NCI-H460 (cell line): ENCODE results near the gene IGFALS. TPM values are rescaled to one million over a fixed set of nuclear protein-coding genes. Genes with fewer than 3 reads are reported as not detected.

Source experiments
- DNase-seq: peaks from one replicate; pipeline ENCODE4 v3.0.0-alpha.2; 2016; ENCODE audit warnings: low read depth; ENCODE audit errors: extremely low read depth
- total RNA-seq: library from RNA; depleted of rRNA; stranded (reverse); fragments of >200 nt; shearing (Covaris generic); gene quantifications from 2 replicates; pipeline ENCODE4 v1.2.3, GENCODE V29; 2014; rRNA removed

The IGFALS gene
- total RNA-seq, 1 experiment from 2014 or later: not detected

GRCh38 chr16:1747934-1748333 lies 45.6 kb downstream of the IGFALS start:
- no peak for DNase-seq

DNA sequence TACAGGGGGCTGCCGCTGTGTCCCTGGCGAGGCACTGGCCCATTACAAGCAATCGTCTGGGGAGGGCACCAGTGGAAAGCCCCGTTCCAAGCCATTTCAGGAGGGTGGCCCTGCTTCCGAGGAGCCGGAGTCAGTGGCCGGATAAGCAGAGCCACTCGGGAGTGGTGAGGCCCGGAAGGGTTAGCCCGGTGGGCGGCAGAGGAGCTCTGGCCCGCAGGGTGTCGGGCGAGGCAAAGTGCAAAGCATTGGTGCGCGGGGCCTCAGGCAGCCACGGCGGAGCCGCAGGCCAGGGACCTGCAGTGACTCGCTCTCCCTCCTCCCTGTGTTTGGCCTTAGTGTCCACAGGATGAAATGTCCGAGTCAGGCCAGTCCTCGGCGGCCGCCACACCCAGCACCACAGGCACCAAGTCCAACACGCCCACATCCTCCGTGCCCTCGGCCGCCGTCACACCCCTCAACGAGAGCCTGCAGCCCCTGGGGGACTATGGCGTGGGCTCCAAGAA lies 46.8 kb downstream of the IGFALS start:
- no peak for DNase-seq

DNA sequence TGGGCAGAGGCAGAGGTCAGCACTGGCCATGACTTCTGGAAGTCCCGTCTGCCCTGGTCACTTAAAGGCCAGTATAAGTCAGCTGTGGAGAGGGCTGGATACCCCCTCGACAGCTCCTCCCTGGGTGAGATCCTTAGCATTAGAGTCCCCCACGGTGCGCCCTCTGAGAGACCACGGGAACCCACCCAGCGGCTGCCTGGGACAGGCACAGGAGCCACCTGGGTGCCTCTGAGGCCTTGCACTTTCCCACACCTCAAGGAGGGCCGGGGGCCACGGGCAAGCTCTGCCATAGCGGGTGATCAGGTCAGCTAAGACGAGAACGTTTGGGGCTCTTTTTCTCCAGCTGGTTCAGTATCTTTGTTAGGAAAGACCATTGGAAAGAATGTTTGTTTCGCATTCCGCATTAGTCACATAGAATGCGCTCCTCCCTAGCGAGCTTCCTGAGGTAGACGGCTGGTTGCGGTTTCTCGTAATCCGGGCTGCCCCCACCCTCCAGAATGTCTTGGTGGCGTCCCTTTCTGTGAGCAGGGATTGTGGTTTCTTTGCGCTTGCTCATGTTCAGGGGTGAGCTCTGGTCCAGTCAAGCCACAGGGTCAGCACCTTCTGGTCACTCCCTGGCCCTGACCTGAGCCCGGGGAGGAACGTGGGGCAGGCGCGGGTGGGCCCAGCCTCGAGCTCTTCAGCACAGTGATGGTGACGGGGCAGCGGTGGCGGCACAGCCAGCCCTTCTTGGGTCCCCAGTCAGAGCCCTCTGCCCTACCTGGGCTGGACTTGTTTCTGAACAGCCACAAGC lies 47.4 kb downstream of the IGFALS start:
- no peak for DNase-seq

DNA sequence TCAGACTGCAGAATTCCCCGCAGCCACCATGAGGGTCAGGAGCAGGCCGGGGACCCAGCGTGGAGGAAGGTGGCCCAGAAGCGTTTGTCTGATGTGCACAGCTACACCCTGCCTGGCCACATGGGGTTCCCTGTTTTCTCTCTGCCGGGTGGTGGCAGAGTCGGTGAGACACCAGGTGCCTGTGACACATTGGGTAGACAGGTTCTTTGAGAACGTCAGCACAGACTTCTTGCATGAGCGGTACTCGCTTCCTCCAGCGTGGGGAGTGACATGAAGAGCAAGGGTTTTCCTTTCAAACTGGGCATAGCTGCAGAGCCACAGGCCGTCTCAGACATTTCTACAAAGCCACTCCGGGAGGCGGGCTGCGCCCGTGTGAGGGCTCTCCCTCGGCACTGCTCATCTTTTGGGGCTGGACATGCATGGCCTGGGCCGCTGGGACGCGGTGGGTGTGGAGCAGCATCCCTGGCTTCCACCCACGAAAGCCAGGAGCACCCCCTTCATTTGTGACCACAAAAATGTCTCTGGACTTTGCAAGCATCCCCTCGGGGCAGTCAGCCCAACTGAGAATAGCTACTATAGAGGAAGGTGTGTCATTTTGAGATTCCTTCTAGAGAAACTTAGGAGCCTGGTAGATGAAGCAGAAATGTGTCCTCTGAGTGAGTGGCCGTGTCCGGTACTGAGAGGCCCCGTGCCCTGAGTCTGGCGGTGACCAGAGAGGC lies 48.2 kb downstream of the IGFALS start:
- no peak for DNase-seq

DNA sequence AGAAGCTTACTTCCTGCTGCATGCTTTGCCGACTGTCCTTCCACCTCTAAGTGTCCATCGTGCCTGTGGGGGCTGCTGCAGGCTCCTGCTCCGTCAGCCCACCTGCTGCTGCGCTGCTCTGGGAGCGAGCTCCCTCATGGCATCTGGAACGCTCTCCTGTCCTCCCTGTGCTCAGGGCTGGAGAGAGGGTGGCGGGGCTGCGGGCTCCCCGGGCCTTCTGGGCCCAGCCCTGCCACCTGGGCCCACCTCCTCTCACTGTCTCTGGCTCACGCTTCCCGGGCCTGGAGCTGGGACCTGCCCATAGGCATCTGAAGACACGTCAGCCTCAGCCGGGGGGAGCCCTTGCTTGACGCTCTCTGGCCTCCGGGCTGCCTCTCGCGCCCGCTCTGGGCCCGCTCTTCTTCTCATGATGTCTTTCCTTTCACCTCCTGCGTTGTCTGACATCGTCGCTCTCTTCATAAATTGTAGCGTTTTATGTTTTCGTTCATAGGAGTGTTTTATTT lies 49.1 kb downstream of the IGFALS start:
- no peak for DNase-seq

DNA sequence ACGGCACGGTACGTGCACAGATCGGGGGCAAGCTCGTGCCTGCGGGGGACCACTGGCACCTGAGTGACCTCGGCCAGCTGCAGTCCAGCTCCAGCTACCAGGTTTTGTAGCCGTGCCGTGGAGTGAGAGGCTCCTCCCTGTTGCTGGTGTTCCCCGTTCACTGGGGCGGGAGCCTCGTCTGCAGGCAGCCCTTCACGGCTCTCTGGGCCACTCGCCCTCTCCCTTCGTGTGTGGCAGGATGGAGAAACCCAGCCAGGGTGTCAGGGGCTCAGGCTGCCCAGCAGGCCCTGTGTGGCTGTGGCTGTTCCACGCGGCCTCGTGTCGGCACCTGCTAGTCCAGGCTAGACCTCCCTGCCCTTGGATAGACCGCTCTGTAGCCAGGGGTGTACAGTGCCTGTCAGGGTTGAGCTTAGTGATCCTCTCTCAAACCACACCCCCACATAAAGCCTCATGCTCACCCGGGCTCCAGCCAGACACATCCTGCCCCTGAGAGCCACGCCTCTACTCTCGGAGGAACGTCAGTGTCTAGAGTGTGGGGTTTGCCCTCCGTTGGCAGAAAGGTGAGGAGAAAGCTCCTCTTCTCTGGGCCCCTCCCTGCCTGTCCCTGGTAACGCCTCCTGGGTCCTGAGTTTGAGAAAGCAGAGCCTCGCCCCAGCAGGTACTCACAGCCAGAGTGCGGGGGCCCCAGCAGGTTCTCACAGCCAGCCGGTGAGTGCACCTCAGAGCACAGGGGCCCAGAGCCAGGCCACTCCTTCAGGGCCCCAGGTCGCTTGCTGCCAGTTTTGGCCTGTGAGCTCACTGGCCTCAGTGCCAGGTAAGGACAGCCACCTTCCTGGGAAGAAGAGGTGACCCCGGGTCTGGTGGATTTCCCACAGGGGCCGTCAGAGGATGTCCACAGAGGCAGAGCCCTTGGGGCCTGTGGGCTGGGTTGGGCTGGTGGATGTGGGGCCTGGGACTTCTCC lies 49.8 kb downstream of the IGFALS start:
- DNase-seq: no peak

- no peak for DNase-seq
Observed at GRCh38 chr16:1741553-1742165, 51.8 kb downstream of the IGFALS start.

- DNase-seq: no peak
Observed at GRCh38 chr16:1740781-1741490, 52.6 kb downstream of the IGFALS start.

Other genes starting within 250 kb of the IGFALS start
- gene IFT140, start 181.6 kb downstream of the IGFALS start, total RNA-seq: 8.5 and 14.4 TPM in 2 replicates
- 8.3 and 9.1 TPM in 2 replicates for gene CRAMP1, start 181.3 kb downstream of the IGFALS start, total RNA-seq
- gene JPT2, start 115.4 kb downstream of the IGFALS start, total RNA-seq: 41.6 and 44.8 TPM in 2 replicates
- 18.1 and 23.0 TPM in 2 replicates for gene MAPK8IP3, start 87.5 kb downstream of the IGFALS start, total RNA-seq
- gene NME3, start 22.2 kb downstream of the IGFALS start, total RNA-seq: 42.0 and 53.3 TPM in 2 replicates
- gene EME2, start 20.9 kb downstream of the IGFALS start, total RNA-seq: 6.0 and 6.9 TPM in 2 replicates
- 91.2 and 104 TPM in 2 replicates for gene MRPS34, start 20.6 kb downstream of the IGFALS start, total RNA-seq
- gene SPSB3, start 11.1 kb downstream of the IGFALS start, total RNA-seq: 19.7 and 21.0 TPM in 2 replicates
- 50.2 and 59.3 TPM in 2 replicates for gene NUBP2, start 10.7 kb downstream of the IGFALS start, total RNA-seq
- 63.2 and 73.9 TPM in 2 replicates for gene HAGH, start 33.1 kb upstream of the IGFALS start, total RNA-seq
- gene FAHD1, start 33.5 kb upstream of the IGFALS start, total RNA-seq: 29.2 and 33.0 TPM in 2 replicates
- gene MEIOB, start 78.5 kb upstream of the IGFALS start, total RNA-seq: 0.97 and 2.5 TPM in 2 replicates
- 0.97 and 1.2 TPM in 2 replicates for gene HS3ST6, start 124.7 kb upstream of the IGFALS start, total RNA-seq
- gene MSRB1, start 149.5 kb upstream of the IGFALS start, total RNA-seq: 5.8 and 7.4 TPM in 2 replicates
- not detected in 2 replicates for gene RPL3L, start 161.0 kb upstream of the IGFALS start, total RNA-seq
- gene NDUFB10, start 165.8 kb upstream of the IGFALS start, total RNA-seq: 206 and 240 TPM in 2 replicates
- gene RPS2, start 171.1 kb upstream of the IGFALS start, total RNA-seq: 5,880 and 6,554 TPM in 2 replicates
- gene RNF151, start 173.2 kb upstream of the IGFALS start, total RNA-seq: not detected in 2 replicates
- gene TBL3, start 178.3 kb upstream of the IGFALS start, total RNA-seq: 32.0 and 34.1 TPM in 2 replicates
- 0.84 TPM in 1 of 2 replicates, not detected in the other for gene NOXO1, start 187.8 kb upstream of the IGFALS start, total RNA-seq
- gene GFER, start 190.5 kb upstream of the IGFALS start, total RNA-seq: 26.1 and 30.8 TPM in 2 replicates
- 4.0 and 4.5 TPM in 2 replicates for gene SYNGR3, start 196.3 kb upstream of the IGFALS start, total RNA-seq
- 35.1 and 37.1 TPM in 2 replicates for gene ZNF598, start 216.1 kb upstream of the IGFALS start, total RNA-seq
- 3.4 and 4.8 TPM in 2 replicates for gene NPW, start 226.1 kb upstream of the IGFALS start, total RNA-seq
- 11.1 and 13.3 TPM in 2 replicates for gene NHERF2, start 233.2 kb upstream of the IGFALS start, total RNA-seq